Hindlimb muscle (tissue), 1 donor: ENCODE measurements around the gene DAPK1. TPM values are rescaled to one million over a fixed set of nuclear protein-coding genes. Genes with fewer than 3 reads are reported as not detected.

Experiments used
- DNase-seq: peaks from one replicate; pipeline ENCODE4 v3.0.0-alpha.2; 2013
- polyA plus RNA-seq: library from polyadenylated mRNA; unstranded; fragments of 120-200 nt; gene quantifications from one replicate; pipeline ENCODE4 v1.2.1, GENCODE V29; 2013; ENCODE audit not compliant: insufficient read length

The DAPK1 gene
- polyA plus RNA-seq, 1 donor = 25.5 TPM

DNA sequence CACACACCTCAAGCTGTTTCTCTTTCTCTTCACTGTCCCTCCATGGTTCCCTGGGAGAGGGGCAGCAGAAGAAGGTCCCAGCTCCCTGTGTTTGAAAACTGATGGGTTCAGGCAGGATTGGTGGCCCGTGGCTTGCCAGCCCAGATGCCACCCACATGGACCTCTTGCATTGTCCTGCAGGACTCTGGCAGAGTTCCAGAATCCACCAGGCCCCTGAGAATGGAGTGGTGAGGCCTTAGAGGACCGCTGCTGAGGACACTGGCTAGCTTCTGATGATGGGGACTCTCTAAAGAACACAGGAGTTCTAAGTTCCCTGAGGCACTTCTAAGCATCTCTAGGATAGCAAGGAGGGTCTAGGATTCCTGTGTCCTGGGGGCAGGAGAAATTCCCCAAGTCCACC is 253.1 kb downstream of the DAPK1 start:
- no peak for DNase-seq

- DNase-seq = no peak
These were observed 253.8 kb downstream of the DAPK1 start for GRCh38 chr9:87751423-87751822.

DNA sequence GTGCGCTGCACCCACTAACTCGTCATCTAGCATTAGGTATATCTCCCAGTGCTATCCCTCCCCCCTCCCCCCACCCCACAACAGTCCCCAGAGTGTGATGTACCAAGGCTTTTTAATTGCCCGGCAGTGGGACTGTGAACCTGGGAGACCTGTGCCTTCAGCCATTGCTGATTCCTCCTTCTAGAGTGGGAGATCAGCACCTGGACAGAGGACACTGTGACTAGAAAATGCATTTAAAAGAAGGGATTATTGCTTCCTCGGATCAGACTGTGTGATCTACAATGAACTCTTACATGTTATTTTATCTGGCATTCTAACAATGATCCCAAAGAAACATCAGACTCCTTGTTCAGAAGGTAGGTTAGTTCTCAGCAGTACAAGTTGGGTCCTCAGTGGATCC is 254.2 kb downstream of the DAPK1 start:
- no peak for DNase-seq

GRCh38 chr9:87753313-87753712 is 255.6 kb downstream of the DAPK1 start:
- DNase-seq = no peak

Other genes starting within 250 kb of the DAPK1 start
- gene CTSL, start 228.3 kb downstream of the DAPK1 start, polyA plus RNA-seq = 37.5 TPM